Endothelial cell of umbilical vein (primary cell): ENCODE results near the gene TMEM186. TPM values are rescaled to one million over a fixed set of nuclear protein-coding genes. Genes with fewer than 3 reads are reported as not detected.

Experiments used
- BruUV-seq: library from RNA; stranded (reverse); fragments of 400-500 nt; replicated peaks from 2 replicates; lab custom pipeline; 2021; lab: Mats Ljungman, UMichigan
- CTCF ChIA-PET: fragments of 300-600, 350-600 bp; sonication (Branson Sonifier 250); formaldehyde crosslinking; loops from one replicate; lab custom pipeline; 2021; ENCODE audit warnings: antibody characterized with exemption, inconsistent platforms; lab: Charles Lee
- POLR2A ChIA-PET: fragments of 300-600, 350-600 bp; sonication (Branson Sonifier 250); formaldehyde crosslinking; loops from one replicate; lab custom pipeline; 2021; ENCODE audit warnings: antibody characterized with exemption, inconsistent platforms; lab: Charles Lee
- DNase-seq: peaks from one replicate; pipeline ENCODE4 v3.0.0-alpha.2; 2011; ENCODE audit warnings: low read depth, low spot score
- FAIRE-seq: peaks from 2 replicates; lab custom pipeline; 2011; peaks lifted over from hg19 to GRCh38; lab: Jason Lieb, UNC
- H2AFZ ChIP-seq: 2 replicates; pipeline ENCODE4 v1.6.0; 2012; ENCODE audit warnings: low read depth, low read length, control low read depth, inconsistent platforms
- H3K27ac ChIP-seq: 2 replicates; pipeline ENCODE4 v1.5.1; 2011; ENCODE audit warnings: low read depth, mild to moderate bottlenecking, control low read depth, low read length, moderate library complexity; ENCODE audit not compliant: insufficient read depth
- H3K27me3 ChIP-seq, 2 experiments: 2 replicates each; pipeline versions ENCODE4 v1.6.0 to v1.6.1; 2011; ENCODE audit warnings: low read length in 2 of 2, mixed read lengths in 1 of 2; ENCODE audit not compliant: control insufficient read depth in 2 of 2, insufficient read depth in 2 of 2
- H3K36me3 ChIP-seq, 2 experiments: 2 replicates in 1 of 2; 3 replicates in 1 of 2; pipeline ENCODE4 v1.5.1; 2011; ENCODE audit warnings: low read length in 2 of 2, mild to moderate bottlenecking in 1 of 2, moderate library complexity in 1 of 2; ENCODE audit not compliant: control insufficient read depth in 2 of 2, insufficient read depth in 2 of 2; ENCODE audit errors: extremely low read depth in 1 of 2
- H3K4me1 ChIP-seq: 3 replicates; pipeline ENCODE4 v1.5.1; 2011; ENCODE audit warnings: mild to moderate bottlenecking, low read length; ENCODE audit not compliant: control insufficient read depth, insufficient read depth; ENCODE audit errors: extremely low read depth
- H3K4me2 ChIP-seq: 2 replicates; pipeline ENCODE4 v1.6.1; 2011; ENCODE audit warnings: low read length, control low read depth, mixed read lengths; ENCODE audit not compliant: insufficient read depth
- H3K4me3 ChIP-seq, 3 experiments: fragments of 200-600 bp in 1 of 3; sonication (generic), shearing (Covaris generic) in 1 of 3; replicated peaks in 1 of 3; 2 replicates each; pipeline ENCODE4 v1.5.1; 2011 to 2016; ENCODE audit warnings: control low read depth in 3 of 3, low read length in 3 of 3, mild to moderate bottlenecking in 2 of 3, inconsistent platforms in 1 of 3, low read depth in 1 of 3, moderate library complexity in 1 of 3; ENCODE audit not compliant: insufficient read depth in 1 of 3
- H3K79me2 ChIP-seq: 2 replicates; pipeline ENCODE4 v1.6.0; 2012; ENCODE audit warnings: low read length, inconsistent platforms; ENCODE audit not compliant: control insufficient read depth, insufficient read depth
- H3K9ac ChIP-seq: replicated peaks from 2 replicates; pipeline ENCODE3; 2011; ENCODE audit warnings: low read length, control low read depth; ENCODE audit not compliant: insufficient read depth; ENCODE audit errors: extremely low read depth
- H3K9me1 ChIP-seq: replicated peaks from 3 replicates; pipeline ENCODE4 v1.6.0; 2011; ENCODE audit warnings: mild to moderate bottlenecking, low read length; ENCODE audit not compliant: control insufficient read depth, insufficient read depth; ENCODE audit errors: extremely low read depth
- H3K9me3 ChIP-seq: replicated peaks from 2 replicates; pipeline ENCODE4 v1.5.1; 2012; ENCODE audit warnings: low read length, inconsistent platforms; ENCODE audit not compliant: control insufficient read depth, insufficient read depth
- H4K20me1 ChIP-seq: replicated peaks from 2 replicates; pipeline ENCODE3; 2011; ENCODE audit warnings: mild to moderate bottlenecking, low read length; ENCODE audit not compliant: control insufficient read depth, insufficient read depth; ENCODE audit errors: extremely low read depth
- CTCF ChIP-seq, 2 donors: IDR thresholded peaks; 1 replicate in 1 of 2; 2 replicates in 1 of 2; pipeline ENCODE4 v1.5.1; 2011; ENCODE audit warnings: low read length in 2 of 2, mild to moderate bottlenecking in 2 of 2, moderate library complexity in 2 of 2, control low read depth in 1 of 2, inconsistent platforms in 1 of 2, low read depth in 1 of 2; ENCODE audit not compliant: insufficient read depth in 1 of 2; ENCODE audit errors: extremely low read depth in 1 of 2
- EZH2 ChIP-seq: IDR thresholded peaks from 2 replicates; pipeline ENCODE4 v1.6.1; 2012; ENCODE audit warnings: borderline replicate concordance, low read depth, mild to moderate bottlenecking, moderate library complexity, low read length, inconsistent platforms; ENCODE audit not compliant: severe bottlenecking
- FOS ChIP-seq: IDR thresholded peaks from 2 replicates; pipeline ENCODE4 v1.6.1; 2011; ENCODE audit warnings: mild to moderate bottlenecking, low read length, moderate library complexity, borderline replicate concordance; ENCODE audit not compliant: insufficient read depth
- GATA2 ChIP-seq: IDR thresholded peaks from 2 replicates; pipeline ENCODE4 v1.7.0; 2011; ENCODE audit warnings: low read depth, mild to moderate bottlenecking, moderate library complexity, mixed read lengths, low read length; ENCODE audit not compliant: insufficient read length, insufficient read depth
- JUN ChIP-seq: IDR thresholded peaks from 2 replicates; pipeline ENCODE4 v1.6.1; 2011; ENCODE audit warnings: borderline replicate concordance, low read depth; ENCODE audit not compliant: insufficient read length, insufficient read depth
- MAX ChIP-seq: IDR thresholded peaks from 2 replicates; pipeline ENCODE4 v1.6.1; 2011; ENCODE audit not compliant: insufficient read depth, insufficient read length
- MYC ChIP-seq: IDR thresholded peaks from one replicate; pipeline ENCODE4 v1.6.1; 2011; ENCODE audit warnings: mild to moderate bottlenecking, low read depth, low read length
- POLR2A ChIP-seq: IDR thresholded peaks from 2 replicates; pipeline ENCODE4 v1.6.1; 2012; ENCODE audit warnings: low read depth, mild to moderate bottlenecking, control low read depth, low read length
- POLR2AphosphoS5 ChIP-seq: IDR thresholded peaks from 2 replicates; pipeline ENCODE4 v1.6.1; 2012; ENCODE audit warnings: low read depth, mild to moderate bottlenecking, control low read depth, low read length, moderate library complexity; ENCODE audit not compliant: insufficient read depth
- dilution Hi-C: fragments of 300-500 bp; cut with MboI; formaldehyde crosslinking; loops from one replicate; pipeline ENCODE4 v1.15.0; 2019; ENCODE audit warnings: low sequenced_read_pairs; ENCODE audit not compliant: extremely low pct_ligation_motif_present
- intact Hi-C: fragments of 100-400 bp; cut with micrococcal nuclease; formaldehyde crosslinking; loops from one replicate; pipeline ENCODE4 v1.10.0; 2022
- polyA plus RNA-seq, 4 experiments: library from polyadenylated mRNA; depleted of rRNA in 3 of 4; stranded (reverse) in 3 of 4; unstranded in 1 of 4; fragments of >200 nt; gene quantifications; 2 replicates each; pipeline versions ENCODE4 v1.2.1 to v1.2.3, GENCODE V29; 2011 to 2012; ENCODE audit warnings: missing spikeins in 1 of 4
- total RNA-seq: library from RNA; stranded (reverse); gene quantifications from 2 replicates; pipeline ENCODE4 v1.2.3, GENCODE V29; 2021

TMEM186 gene
- total and polyA plus RNA-seq, 2 donors (not counting 3 experiments of a cell fraction or from before 2014, with no cell fraction given): 8.0 to 9.6 TPM

- ChIA-PET CTCF (interaction anchor here (1.6 kb wide), 1 partner anchor 12 kb away, joined by 5 read pairs; no protein-coding TSS in a partner anchor), POLR2A (no interaction called here)
- FAIRE-seq (no peak), DNase-seq (no peak)
- Histone ChIP-seq H3K79me2 (no peaks in the 10 kb centered on the region), H2AFZ (no peak overlapping the region), H3K9me1 (no peaks in the 10 kb centered on the region), H3K36me3 (no peaks in the 10 kb centered on the region), H4K20me1 (no peaks in the 10 kb centered on the region), H3K9me3 (no peaks in the 10 kb centered on the region), H3K27ac (no peak overlapping the region), H3K27me3 (no peaks in the 10 kb centered on the region), H3K9ac (no peak overlapping the region), H3K4me2 (no peak overlapping the region), H3K4me3 (no peak overlapping the region), H3K4me1 (no peaks in the 10 kb centered on the region)
- TF ChIP-seq EZH2: no peak
- TF ChIP-seq POLR2A: no peak
- TF ChIP-seq POLR2AphosphoS5: no peak
- no peak for TF ChIP-seq GATA2
- TF ChIP-seq JUN: no peak
- intact Hi-C loops: no loop called here
- dilution Hi-C loops: no loop called here
- no TSS peak for BruUV-seq
Measured at GRCh38 chr16:8753416-8754054, 43.9 kb downstream of the TMEM186 start.

- no peaks in the 10 kb centered on the region for H4K20me1 ChIP-seq
- H3K9me3 ChIP-seq: no peaks in the 10 kb centered on the region
- POLR2A ChIA-PET: no interaction called here
- TF ChIP-seq CTCF (IDR thresholded peaks at IDR 0.05; ENCODE audit: extremely low read depth in 1 of 2, insufficient read depth in 1 of 2, low read depth in 1 of 2, low read length in 2 of 2): no peak
- no peak for TF ChIP-seq MYC
- TF ChIP-seq JUN: no peak
- TF ChIP-seq POLR2A: no peak
- no peak for TF ChIP-seq GATA2
- TF ChIP-seq EZH2: no peak
- no peak for TF ChIP-seq POLR2AphosphoS5
- no peak for TF ChIP-seq MAX
- TF ChIP-seq FOS: no peak
- H3K9me1 ChIP-seq: no peaks in the 10 kb centered on the region
- DNase-seq: no peak
- no peak overlapping the region for H3K27ac ChIP-seq
- H3K4me3 ChIP-seq: no peak overlapping the region
- CTCF ChIA-PET: interaction anchor here (1.6 kb wide), 1 partner anchor 11 kb away, joined by 5 read pairs; no protein-coding TSS in a partner anchor
- H3K36me3 ChIP-seq: no peaks in the 10 kb centered on the region
- FAIRE-seq: no peak
- H3K9ac ChIP-seq: no peak overlapping the region
- no peaks in the 10 kb centered on the region for H3K79me2 ChIP-seq
- no peak overlapping the region for H2AFZ ChIP-seq
- no peaks in the 10 kb centered on the region for H3K4me1 ChIP-seq
- no peak overlapping the region for H3K4me2 ChIP-seq
- intact Hi-C loops (no loop called here), dilution Hi-C loops (no loop called here)
- no TSS peak for BruUV-seq
- no peaks in the 10 kb centered on the region for H3K27me3 ChIP-seq
Measured at GRCh38 chr16:8752706-8753105, 44.7 kb downstream of the TMEM186 start.
